ENCODE data around the gene CHCHD1.

DNA sequence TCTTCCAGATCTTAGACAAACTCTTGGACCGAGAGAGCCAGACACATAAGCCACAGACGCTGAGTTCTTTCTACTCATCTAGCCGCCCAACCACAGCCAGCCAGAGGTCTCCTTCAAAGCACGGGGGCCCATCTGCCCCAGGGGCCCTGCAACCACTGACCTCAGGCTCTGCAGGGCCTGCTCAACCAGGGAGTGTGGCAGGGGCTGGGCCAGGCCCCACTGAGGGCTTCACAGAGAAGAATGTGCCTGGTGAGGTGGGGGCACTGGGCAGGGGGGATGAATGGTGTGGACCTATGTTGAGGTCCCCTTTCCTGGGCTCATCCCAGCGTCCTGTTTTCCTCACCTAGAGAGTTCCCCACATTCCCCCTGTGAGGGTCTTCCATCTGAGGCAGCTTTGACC lies 14.9 kb downstream of the CHCHD1 start:
- no peak for TF ChIP-seq CTCF (IDR thresholded peaks at IDR 0.05; ENCODE audit: insufficient read depth, low read depth, low read length)
- TF ChIP-seq EZH2 (IDR thresholded peaks at IDR 0.05; ENCODE audit: insufficient read depth, low read length): no peak
